Neural cell (in vitro differentiated cells): ENCODE data around the gene GSTO2. TPM values are rescaled to one million over a fixed set of nuclear protein-coding genes. Genes with fewer than 3 reads are reported as not detected.

Experiments
- H2AFZ ChIP-seq: fragments of 200-600, 300-800 bp; sonication (generic), shearing (Covaris generic); 2 replicates; pipeline ENCODE4 v1.6.0; 2014; ENCODE audit warnings: low read depth, mild to moderate bottlenecking, antibody characterized with exemption, low read length, moderate library complexity
- H3F3A ChIP-seq: fragments of 200-600 bp; shearing (Covaris generic); 2 replicates; pipeline ENCODE4 v1.6.1; 2016; ENCODE audit warnings: mild to moderate bottlenecking, moderate library complexity, mixed read lengths, antibody characterized with exemption, low read length; ENCODE audit not compliant: insufficient read depth, poor library complexity, severe bottlenecking
- H3K27ac ChIP-seq: fragments of 200-600, 300-800 bp; sonication (generic), shearing (Covaris generic); 2 replicates; pipeline ENCODE4 v1.5.1; 2014; ENCODE audit warnings: mild to moderate bottlenecking, low read length, moderate library complexity
- H3K27me3 ChIP-seq: fragments of 300-800, 200-600 bp; sonication (generic), shearing (Covaris generic); 2 replicates; pipeline ENCODE4 v1.6.0; 2014; ENCODE audit warnings: mild to moderate bottlenecking, low read depth, low read length, moderate library complexity; ENCODE audit not compliant: insufficient read depth
- H3K36me3 ChIP-seq: fragments of 300-800, 200-600 bp; sonication (generic), shearing (Covaris generic); 2 replicates; pipeline ENCODE4 v1.5.1; 2014; ENCODE audit warnings: mild to moderate bottlenecking, antibody characterized with exemption, low read length, moderate library complexity; ENCODE audit not compliant: insufficient read depth
- H3K4me2 ChIP-seq: fragments of 300-800, 200-600 bp; sonication (generic), shearing (Covaris generic); 2 replicates; pipeline ENCODE4 v1.6.0; 2014; ENCODE audit warnings: mild to moderate bottlenecking, low read length
- H3K4me3 ChIP-seq: fragments of 300-800, 200-600 bp; sonication (generic), shearing (Covaris generic); 2 replicates; pipeline ENCODE4 v1.5.1; 2014; ENCODE audit warnings: mild to moderate bottlenecking, low read length, moderate library complexity
- H3K79me2 ChIP-seq: fragments of 200-600 bp; shearing (Covaris generic); replicated peaks from 2 replicates; pipeline ENCODE4 v1.6.0; 2014; ENCODE audit warnings: mild to moderate bottlenecking, low read length, moderate library complexity; ENCODE audit not compliant: insufficient read depth
- H3K9ac ChIP-seq: fragments of 300-800, 200-600 bp; sonication (generic), shearing (Covaris generic); 2 replicates; pipeline ENCODE4 v1.6.1; 2016; ENCODE audit warnings: mild to moderate bottlenecking, low read length, mixed read lengths
- H3K9me2 ChIP-seq: fragments of 200-600 bp; shearing (Covaris generic); 2 replicates; pipeline ENCODE4 v1.6.1; 2016; ENCODE audit warnings: mild to moderate bottlenecking, low read length, mixed read lengths; ENCODE audit not compliant: insufficient read depth
- H3K9me3 ChIP-seq: fragments of 200-600, 300-800 bp; sonication (generic), shearing (Covaris generic); 2 replicates; pipeline ENCODE4 v1.6.1; 2016; ENCODE audit warnings: mild to moderate bottlenecking, mixed run types, low read length, moderate library complexity, mixed read lengths
- H4K20me1 ChIP-seq: fragments of 200-600 bp; shearing (Covaris generic); 2 replicates; pipeline ENCODE4 v1.6.1; 2016; ENCODE audit warnings: mild to moderate bottlenecking, mixed run types; ENCODE audit not compliant: insufficient read depth
- EP300 ChIP-seq: fragments of 450-650 bp; conservative IDR thresholded peaks from 2 replicates; pipeline ENCODE4 v1.6.1; 2014; ENCODE audit warnings: antibody characterized with exemption, mild to moderate bottlenecking, moderate library complexity; ENCODE audit not compliant: poor library complexity, severe bottlenecking
- EZH2 ChIP-seq: fragments of 200-600, 300-800 bp; shearing (Covaris generic), sonication (generic); IDR thresholded peaks from 2 replicates; pipeline ENCODE4 v1.6.1; 2014; ENCODE audit warnings: antibody characterized with exemption, low read length, borderline replicate concordance, mild to moderate bottlenecking; ENCODE audit not compliant: insufficient read depth, poor library complexity, severe bottlenecking
- MXI1 ChIP-seq: fragments of 450-650 bp; conservative IDR thresholded peaks from 2 replicates; pipeline ENCODE4 v1.6.1; 2014; ENCODE audit warnings: antibody characterized with exemption, mild to moderate bottlenecking; ENCODE audit not compliant: poor library complexity, severe bottlenecking
- POLR2AphosphoS5 ChIP-seq: IDR thresholded peaks from 2 replicates; pipeline ENCODE4 v1.6.1; 2012
- RAD21 ChIP-seq: fragments of 450-650 bp; conservative IDR thresholded peaks from 2 replicates; pipeline ENCODE4 v1.6.1; 2014; ENCODE audit warnings: antibody characterized with exemption, mild to moderate bottlenecking, moderate library complexity
- SMC3 ChIP-seq: fragments of 450-650 bp; conservative IDR thresholded peaks from 2 replicates; pipeline ENCODE4 v1.6.1; 2014; ENCODE audit warnings: antibody characterized with exemption, mild to moderate bottlenecking, moderate library complexity; ENCODE audit not compliant: poor library complexity
- TAF1 ChIP-seq: IDR thresholded peaks from 2 replicates; pipeline ENCODE4 v1.6.1; 2012; ENCODE audit warnings: low read depth
- polyA plus RNA-seq: library from polyadenylated mRNA; depleted of rRNA; stranded (reverse); fragments of >200 nt; gene quantifications from 2 replicates; pipeline ENCODE4 v1.2.3, GENCODE V29; 2014
- TF ChIP-seq, protein P1 (sequence below): IDR thresholded peaks from 2 replicates; pipeline ENCODE4 v1.6.1; 2012; ENCODE audit warnings: borderline replicate concordance
- TF ChIP-seq, protein P2 (sequence below): fragments of 450-650 bp; IDR thresholded peaks from 2 replicates; pipeline ENCODE4 v1.5.1; 2014; ENCODE audit warnings: antibody characterized with exemption, mild to moderate bottlenecking, moderate library complexity; ENCODE audit not compliant: poor library complexity, severe bottlenecking

The GSTO2 gene
- polyA plus RNA-seq, 1 donor from 2014 or later, result 0.53 TPM

DNA sequence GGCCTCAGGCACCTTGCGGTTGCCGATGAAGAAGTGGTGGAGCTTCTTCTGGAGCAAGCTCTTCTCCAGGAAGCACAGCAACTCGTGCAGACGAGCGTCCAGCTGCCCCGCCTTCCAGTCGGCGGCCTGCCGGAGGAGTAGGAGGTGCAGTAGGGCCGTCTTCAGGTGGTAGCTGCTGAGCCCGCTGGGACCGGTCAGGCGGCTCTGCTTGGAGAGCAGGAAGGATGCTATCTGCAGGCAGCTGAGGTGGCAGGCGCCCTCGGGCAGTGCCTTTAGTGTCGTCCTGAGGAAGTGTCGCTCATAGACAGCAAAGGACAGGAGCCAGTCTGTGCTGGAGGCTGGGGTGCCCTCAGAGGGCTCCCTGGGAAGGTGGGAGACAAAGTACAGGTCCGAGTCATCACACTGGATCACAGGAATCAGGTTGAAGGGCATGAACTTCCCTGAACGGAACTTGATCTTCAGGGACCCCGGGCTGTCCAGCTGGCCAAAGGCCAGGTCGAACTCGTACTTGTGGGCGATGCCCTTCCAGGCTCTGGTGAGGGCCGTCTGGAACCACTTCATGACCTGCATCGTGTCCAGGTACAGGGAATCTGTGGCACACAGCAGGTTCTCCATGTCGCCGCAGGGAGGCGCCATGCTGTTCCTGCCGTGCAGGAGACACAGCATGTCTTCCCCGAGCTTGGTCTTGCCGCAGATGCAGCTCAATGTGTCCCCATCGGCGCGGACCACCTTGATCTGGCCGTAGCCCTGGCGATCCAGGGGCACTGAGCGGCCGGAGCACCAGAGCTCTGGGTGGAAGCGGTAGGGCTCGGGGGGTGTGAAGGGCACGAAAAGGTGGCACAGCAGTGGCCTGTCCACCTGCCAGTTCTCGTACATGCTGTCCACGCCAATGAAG is 45.9 kb downstream of the GSTO2 start:
- no peak overlapping the region for H2AFZ ChIP-seq
- H3K9me3 ChIP-seq, result no peaks in the 10 kb centered on the region
- no peak overlapping the region for H3K9ac ChIP-seq
- no peaks in the 10 kb centered on the region for H3K9me2 ChIP-seq
- no peaks in the 10 kb centered on the region for H3F3A ChIP-seq
- H3K4me3 ChIP-seq, result no peak overlapping the region
- no peaks in the 10 kb centered on the region for H3K27me3 ChIP-seq
- no peak overlapping the region for H3K4me2 ChIP-seq
- TF ChIP-seq, protein P1, sequence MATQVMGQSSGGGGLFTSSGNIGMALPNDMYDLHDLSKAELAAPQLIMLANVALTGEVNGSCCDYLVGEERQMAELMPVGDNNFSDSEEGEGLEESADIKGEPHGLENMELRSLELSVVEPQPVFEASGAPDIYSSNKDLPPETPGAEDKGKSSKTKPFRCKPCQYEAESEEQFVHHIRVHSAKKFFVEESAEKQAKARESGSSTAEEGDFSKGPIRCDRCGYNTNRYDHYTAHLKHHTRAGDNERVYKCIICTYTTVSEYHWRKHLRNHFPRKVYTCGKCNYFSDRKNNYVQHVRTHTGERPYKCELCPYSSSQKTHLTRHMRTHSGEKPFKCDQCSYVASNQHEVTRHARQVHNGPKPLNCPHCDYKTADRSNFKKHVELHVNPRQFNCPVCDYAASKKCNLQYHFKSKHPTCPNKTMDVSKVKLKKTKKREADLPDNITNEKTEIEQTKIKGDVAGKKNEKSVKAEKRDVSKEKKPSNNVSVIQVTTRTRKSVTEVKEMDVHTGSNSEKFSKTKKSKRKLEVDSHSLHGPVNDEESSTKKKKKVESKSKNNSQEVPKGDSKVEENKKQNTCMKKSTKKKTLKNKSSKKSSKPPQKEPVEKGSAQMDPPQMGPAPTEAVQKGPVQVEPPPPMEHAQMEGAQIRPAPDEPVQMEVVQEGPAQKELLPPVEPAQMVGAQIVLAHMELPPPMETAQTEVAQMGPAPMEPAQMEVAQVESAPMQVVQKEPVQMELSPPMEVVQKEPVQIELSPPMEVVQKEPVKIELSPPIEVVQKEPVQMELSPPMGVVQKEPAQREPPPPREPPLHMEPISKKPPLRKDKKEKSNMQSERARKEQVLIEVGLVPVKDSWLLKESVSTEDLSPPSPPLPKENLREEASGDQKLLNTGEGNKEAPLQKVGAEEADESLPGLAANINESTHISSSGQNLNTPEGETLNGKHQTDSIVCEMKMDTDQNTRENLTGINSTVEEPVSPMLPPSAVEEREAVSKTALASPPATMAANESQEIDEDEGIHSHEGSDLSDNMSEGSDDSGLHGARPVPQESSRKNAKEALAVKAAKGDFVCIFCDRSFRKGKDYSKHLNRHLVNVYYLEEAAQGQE, result no peak
- TF ChIP-seq, protein P2, sequence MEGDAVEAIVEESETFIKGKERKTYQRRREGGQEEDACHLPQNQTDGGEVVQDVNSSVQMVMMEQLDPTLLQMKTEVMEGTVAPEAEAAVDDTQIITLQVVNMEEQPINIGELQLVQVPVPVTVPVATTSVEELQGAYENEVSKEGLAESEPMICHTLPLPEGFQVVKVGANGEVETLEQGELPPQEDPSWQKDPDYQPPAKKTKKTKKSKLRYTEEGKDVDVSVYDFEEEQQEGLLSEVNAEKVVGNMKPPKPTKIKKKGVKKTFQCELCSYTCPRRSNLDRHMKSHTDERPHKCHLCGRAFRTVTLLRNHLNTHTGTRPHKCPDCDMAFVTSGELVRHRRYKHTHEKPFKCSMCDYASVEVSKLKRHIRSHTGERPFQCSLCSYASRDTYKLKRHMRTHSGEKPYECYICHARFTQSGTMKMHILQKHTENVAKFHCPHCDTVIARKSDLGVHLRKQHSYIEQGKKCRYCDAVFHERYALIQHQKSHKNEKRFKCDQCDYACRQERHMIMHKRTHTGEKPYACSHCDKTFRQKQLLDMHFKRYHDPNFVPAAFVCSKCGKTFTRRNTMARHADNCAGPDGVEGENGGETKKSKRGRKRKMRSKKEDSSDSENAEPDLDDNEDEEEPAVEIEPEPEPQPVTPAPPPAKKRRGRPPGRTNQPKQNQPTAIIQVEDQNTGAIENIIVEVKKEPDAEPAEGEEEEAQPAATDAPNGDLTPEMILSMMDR, result no peak
- TF ChIP-seq POLR2AphosphoS5 (no peak), EZH2 (no peak), EP300 (no peak)
- H4K20me1 ChIP-seq, result no peaks in the 10 kb centered on the region
- no peaks in the 10 kb centered on the region for H3K79me2 ChIP-seq
- peaks cover 9% of the 10 kb centered on the region for H3K36me3 ChIP-seq
- H3K27ac ChIP-seq, result no peak overlapping the region

DNA sequence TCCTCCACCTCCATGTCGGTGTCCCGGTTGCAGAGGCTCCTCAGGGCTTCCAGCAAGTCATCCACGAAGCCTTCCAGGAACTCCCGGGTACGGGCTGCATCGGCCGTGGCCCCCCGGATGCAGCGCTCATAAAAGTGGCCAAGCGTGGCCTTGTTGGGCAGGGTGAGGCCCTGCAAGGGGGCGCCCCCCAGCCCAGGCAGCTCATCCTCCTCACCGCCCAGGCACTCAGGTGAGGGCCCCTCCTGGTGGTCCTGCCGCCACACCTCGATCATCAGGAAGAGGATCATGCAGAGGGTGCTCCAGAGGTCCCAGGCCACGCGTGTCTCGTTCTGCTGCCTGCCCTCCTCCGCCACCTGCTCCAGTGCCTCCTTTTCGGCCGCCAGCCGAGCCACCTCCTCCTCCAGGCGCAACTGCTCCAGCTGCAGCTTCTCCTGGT is 46.5 kb downstream of the GSTO2 start:
- Histone ChIP-seq H3K36me3 (peaks cover 9% of the 10 kb centered on the region), H3K4me2 (no peak overlapping the region), H3F3A (no peaks in the 10 kb centered on the region), H3K27ac (no peak overlapping the region), H3K9me3 (no peaks in the 10 kb centered on the region), H4K20me1 (no peaks in the 10 kb centered on the region), H3K27me3 (no peaks in the 10 kb centered on the region), H3K4me3 (no peak overlapping the region), H2AFZ (no peak overlapping the region), H3K9me2 (no peaks in the 10 kb centered on the region), H3K9ac (no peak overlapping the region), H3K79me2 (no peaks in the 10 kb centered on the region)
- TF ChIP-seq SMC3, result no peak
- no peak for TF ChIP-seq EZH2
- no peak for TF ChIP-seq POLR2AphosphoS5
- TF ChIP-seq, protein P1, result no peak
- TF ChIP-seq, protein P2, result no peak
- TF ChIP-seq RAD21, result no peak
- no peak for TF ChIP-seq EP300
- TF ChIP-seq TAF1, result no peak
- no peak for TF ChIP-seq MXI1
